HEK293 (cell line): ENCODE measurements around the gene C4orf51.

ENCODE experiments used
- ATF2 ChIP-seq: fragments of 450-650 bp; formaldehyde crosslinking; IDR thresholded peaks from 2 replicates; pipeline ENCODE4 v1.5.1; 2016; ENCODE audit warnings: missing biosample characterization, missing genetic modification characterization, low read depth
- BCL11B ChIP-seq: fragments of 450-650 bp; formaldehyde crosslinking; IDR thresholded peaks from 2 replicates; pipeline ENCODE4 v1.5.1; 2016; ENCODE audit warnings: low read depth, missing biosample characterization, missing genetic modification characterization
- GLI4 ChIP-seq: fragments of 450-650 bp; formaldehyde crosslinking; IDR thresholded peaks from 2 replicates; pipeline ENCODE4 v1.5.1; 2016; ENCODE audit warnings: missing biosample characterization, missing genetic modification characterization
- GLIS1 ChIP-seq: fragments of 450-650 bp; formaldehyde crosslinking; IDR thresholded peaks from 2 replicates; pipeline ENCODE4 v1.5.1; 2016; ENCODE audit warnings: missing biosample characterization, missing genetic modification characterization
- HOXC10 ChIP-seq: sonication (generic); formaldehyde crosslinking; IDR thresholded peaks from 2 replicates; pipeline ENCODE4 v1.8.1; 2023; ENCODE audit warnings: mild to moderate bottlenecking, missing genetic modification reagents
- OVOL3 ChIP-seq: fragments of 450-650 bp; formaldehyde crosslinking; IDR thresholded peaks from 2 replicates; pipeline ENCODE4 v1.5.1; 2016; ENCODE audit warnings: missing biosample characterization, missing genetic modification characterization
- REST ChIP-seq: fragments of 450-650 bp; formaldehyde crosslinking; IDR thresholded peaks from 2 replicates; pipeline ENCODE4 v1.5.1; 2016; ENCODE audit warnings: missing biosample characterization, missing genetic modification characterization
- ZBTB20 ChIP-seq: fragments of 450-650 bp; formaldehyde crosslinking; IDR thresholded peaks from 2 replicates; pipeline ENCODE4 v1.5.1; 2016; ENCODE audit warnings: missing biosample characterization, missing genetic modification characterization
- ZBTB6 ChIP-seq: fragments of 450-650 bp; formaldehyde crosslinking; IDR thresholded peaks from 2 replicates; pipeline ENCODE4 v1.5.1; 2017; ENCODE audit warnings: missing biosample characterization, missing genetic modification characterization
- ZBTB7A ChIP-seq: fragments of 450-650 bp; formaldehyde crosslinking; IDR thresholded peaks from 2 replicates; pipeline ENCODE4 v1.5.1; 2016; ENCODE audit warnings: low read depth, missing biosample characterization, missing genetic modification characterization
- ZFHX2 ChIP-seq: fragments of 450-650 bp; formaldehyde crosslinking; conservative IDR thresholded peaks from 2 replicates; pipeline ENCODE4 v1.5.1; 2016; ENCODE audit warnings: missing biosample characterization, missing genetic modification characterization
- ZFP37 ChIP-seq: fragments of 450-650 bp; formaldehyde crosslinking; IDR thresholded peaks from 2 replicates; pipeline ENCODE4 v1.5.1; 2016; ENCODE audit warnings: missing biosample characterization, missing genetic modification characterization
- ZNF112 ChIP-seq: fragments of 450-650 bp; formaldehyde crosslinking; IDR thresholded peaks from 2 replicates; pipeline ENCODE4 v1.5.0; 2017; ENCODE audit warnings: missing biosample characterization, missing genetic modification characterization
- ZNF148 ChIP-seq: fragments of 450-650 bp; formaldehyde crosslinking; IDR thresholded peaks from 2 replicates; pipeline ENCODE4 v1.5.0; 2017; ENCODE audit warnings: missing biosample characterization, missing genetic modification characterization, borderline replicate concordance
- ZNF155 ChIP-seq: fragments of 450-650 bp; formaldehyde crosslinking; IDR thresholded peaks from 2 replicates; pipeline ENCODE4 v1.5.1; 2016; ENCODE audit warnings: missing biosample characterization, missing genetic modification characterization
- ZNF157 ChIP-seq: fragments of 450-650 bp; formaldehyde crosslinking; IDR thresholded peaks from 2 replicates; pipeline ENCODE4 v1.5.1; 2016; ENCODE audit warnings: missing biosample characterization, missing genetic modification characterization
- ZNF18 ChIP-seq: fragments of 450-650 bp; formaldehyde crosslinking; IDR thresholded peaks from 2 replicates; pipeline ENCODE4 v1.5.1; 2016; ENCODE audit warnings: missing biosample characterization, missing genetic modification characterization
- ZNF24 ChIP-seq: fragments of 450-650 bp; formaldehyde crosslinking; IDR thresholded peaks from 2 replicates; pipeline ENCODE4 v1.5.1; 2016; ENCODE audit warnings: missing biosample characterization, missing genetic modification characterization
- ZNF274 ChIP-seq, 2 experiments: fragments of 200-500 bp in 1 of 2; fragments of 450-650 bp in 1 of 2; sonication (Bioruptor generic) in 1 of 2; formaldehyde crosslinking in 1 of 2; IDR thresholded peaks; 2 replicates each; pipeline versions ENCODE4 v1.5.1 to v1.6.1; 2014 to 2016; ENCODE audit warnings: borderline replicate concordance in 1 of 2, inconsistent platforms in 1 of 2, low read length in 1 of 2, missing biosample characterization in 1 of 2, missing genetic modification characterization in 1 of 2
- ZNF335 ChIP-seq: fragments of 450-650 bp; formaldehyde crosslinking; conservative IDR thresholded peaks from 2 replicates; pipeline ENCODE4 v1.5.1; 2016; ENCODE audit warnings: missing biosample characterization, missing genetic modification characterization
- ZNF366 ChIP-seq: fragments of 450-650 bp; formaldehyde crosslinking; conservative IDR thresholded peaks from 2 replicates; pipeline ENCODE4 v1.5.1; 2016; ENCODE audit warnings: missing biosample characterization, missing genetic modification characterization
- ZNF433 ChIP-seq: fragments of 450-650 bp; formaldehyde crosslinking; IDR thresholded peaks from 2 replicates; pipeline ENCODE4 v1.5.1; 2016; ENCODE audit warnings: missing biosample characterization, missing genetic modification characterization, low read depth
- ZNF501 ChIP-seq: fragments of 450-650 bp; formaldehyde crosslinking; IDR thresholded peaks from 2 replicates; pipeline ENCODE4 v1.5.1; 2016; ENCODE audit warnings: missing biosample characterization, missing genetic modification characterization
- ZNF596 ChIP-seq: fragments of 450-650 bp; IDR thresholded peaks from 2 replicates; pipeline ENCODE4 v1.5.0; 2018; ENCODE audit warnings: missing biosample characterization, mild to moderate bottlenecking, missing genetic modification characterization, moderate library complexity
- ZNF621 ChIP-seq: fragments of 450-650 bp; formaldehyde crosslinking; IDR thresholded peaks from 2 replicates; pipeline ENCODE4 v1.5.1; 2017; ENCODE audit warnings: missing biosample characterization, missing genetic modification characterization
- ZNF645 ChIP-seq: fragments of 450-650 bp; formaldehyde crosslinking; IDR thresholded peaks from 2 replicates; pipeline ENCODE4; 2016; ENCODE audit warnings: missing biosample characterization, missing genetic modification characterization
- ZNF792 ChIP-seq: fragments of 450-650 bp; formaldehyde crosslinking; IDR thresholded peaks from 2 replicates; pipeline ENCODE4 v1.5.1; 2016; ENCODE audit warnings: missing biosample characterization, missing genetic modification characterization
- ZNF843 ChIP-seq: fragments of 450-650 bp; formaldehyde crosslinking; IDR thresholded peaks from 2 replicates; pipeline ENCODE4 v1.5.1; 2016; ENCODE audit warnings: missing biosample characterization, missing genetic modification characterization

C4orf51 gene

GRCh38 chr4:145732895-145733880 lies 53.2 kb downstream of the C4orf51 start (continued):
- no peak for TF ChIP-seq ZBTB6
- TF ChIP-seq ZNF645 (tag by site-specific recombination) = no peak
- no peak for TF ChIP-seq ZFP37 (tag by site-specific recombination)
- TF ChIP-seq ZNF596 (tag by site-specific recombination) = no peak
- TF ChIP-seq ZNF366 (tag by site-specific recombination) = no peak
- no peak for TF ChIP-seq ZNF433
- TF ChIP-seq ZNF18 (tag by site-specific recombination) = no peak
- no peak for TF ChIP-seq ZNF24 (tag by site-specific recombination)
- TF ChIP-seq ZNF157 (tag by site-specific recombination) = no peak
- no peak for TF ChIP-seq HOXC10
- no peak for TF ChIP-seq ZNF112
- TF ChIP-seq ZNF335 (tag by site-specific recombination) = no peak; the same call in none of the 2 replicates
- TF ChIP-seq ZBTB7A = no peak
- no peak for TF ChIP-seq ZNF792 (tag by site-specific recombination)
- no peak for TF ChIP-seq ZNF155 (tag by site-specific recombination)
- TF ChIP-seq GLI4 (tag by site-specific recombination) = no peak
- no peak for TF ChIP-seq OVOL3 (tag by site-specific recombination)
- no peak; the same call in 1 of the 2 replicates for TF ChIP-seq ZNF501 (tag by site-specific recombination)
- no peak for TF ChIP-seq ZNF274 (IDR thresholded peaks at IDR 0.05; ENCODE audit: low read length)
- no peak for TF ChIP-seq ZNF274 (tag by site-specific recombination; IDR thresholded peaks at IDR 0.05; ENCODE audit: borderline replicate concordance)
- 0 out of 2 replicates have a peak, but pooled peaks have one; percentile 41 for TF ChIP-seq ZNF843 (tag by site-specific recombination)
- no peak for TF ChIP-seq BCL11B (tag by site-specific recombination)
- TF ChIP-seq GLIS1 (tag by site-specific recombination) = peak; percentile 93
- no peak for TF ChIP-seq ATF2 (tag by site-specific recombination)
- no peak for TF ChIP-seq REST (tag by site-specific recombination)
- TF ChIP-seq ZBTB20 = no peak
- TF ChIP-seq ZNF148 (tag by site-specific recombination) = no peak
- TF ChIP-seq ZNF621 (tag by site-specific recombination) = no peak
- peak; percentile 99 for TF ChIP-seq ZFHX2
